HG03378 (cell line): Measurements from ENCODE around the gene CHIC1.

Source experiments
- ATAC-seq: cut with Tn5 transposase; IDR thresholded peaks from one replicate; pipeline ENCODE4 v1.9.1; 2021; ENCODE audit warnings: mild to moderate bottlenecking, moderate library complexity; ENCODE audit not compliant: unreplicated experiment

The CHIC1 gene

GRCh38 chrX:73728602-73729001 is 165.6 kb downstream of the CHIC1 start:
- no peak for ATAC-seq
